Endodermal cell (in vitro differentiated cells): ENCODE results near the gene PCSK2. TPM values are rescaled to one million over a fixed set of nuclear protein-coding genes. Genes with fewer than 3 reads are reported as not detected.
"Not testable (repeated sequence)": the region's sequence is repeated elsewhere in the genome, so short reads cannot be mapped to it uniquely, and the experiment has no call there.

Source experiments
- DNase-seq: peaks from one replicate; pipeline ENCODE4 v3.0.0-alpha.2; 2017
- H3K27ac ChIP-seq: 2 replicates; pipeline ENCODE4 v1.5.1; 2013; ENCODE audit warnings: mild to moderate bottlenecking, low read depth, low read length, moderate library complexity
- H3K27me3 ChIP-seq: 2 replicates; pipeline ENCODE4 v1.6.1; 2013; ENCODE audit warnings: mild to moderate bottlenecking, low read length, moderate library complexity; ENCODE audit not compliant: insufficient read depth, control insufficient read depth, poor library complexity, severe bottlenecking
- H3K36me3 ChIP-seq: 2 replicates; pipeline ENCODE4 v1.7.0; 2013; ENCODE audit warnings: mild to moderate bottlenecking, low read length, moderate library complexity; ENCODE audit not compliant: control insufficient read depth, insufficient read depth
- H3K4me1 ChIP-seq: one replicate; pipeline ENCODE4 v1.7.0; 2013; ENCODE audit warnings: low read length; ENCODE audit not compliant: control insufficient read depth, insufficient read depth
- H3K4me3 ChIP-seq: 2 replicates; pipeline ENCODE4 v1.5.1; 2013; ENCODE audit warnings: mild to moderate bottlenecking, low read length, moderate library complexity
- H3K9ac ChIP-seq: 2 replicates; pipeline ENCODE4 v1.6.1; 2013; ENCODE audit warnings: mild to moderate bottlenecking, low read length, moderate library complexity; ENCODE audit not compliant: poor library complexity, severe bottlenecking; ENCODE audit errors: extremely low read depth
- H3K9me3 ChIP-seq: 2 replicates; pipeline ENCODE4 v1.6.1; 2013; ENCODE audit warnings: mild to moderate bottlenecking, low read length, moderate library complexity; ENCODE audit not compliant: control insufficient read depth
- H3K27ac Mint-ChIP-seq: 2 replicates; pipeline ENCODE4 v1.8.0; 2020; ENCODE audit warnings: mixed read lengths
- H3K27me3 Mint-ChIP-seq: 2 replicates; pipeline ENCODE4 v1.8.0; 2021; ENCODE audit warnings: mild to moderate bottlenecking, mixed read lengths; ENCODE audit not compliant: insufficient read depth
- H3K36me3 Mint-ChIP-seq: 2 replicates; pipeline ENCODE4 v1.8.0; 2020; ENCODE audit warnings: low read depth, mixed read lengths
- H3K4me1 Mint-ChIP-seq: 2 replicates; pipeline ENCODE4 v1.8.0; 2020; ENCODE audit warnings: mixed read lengths
- H3K4me3 Mint-ChIP-seq: 2 replicates; pipeline ENCODE4 v1.8.0; 2020; ENCODE audit warnings: mild to moderate bottlenecking, moderate library complexity, mixed read lengths
- H3K9me3 Mint-ChIP-seq: 2 replicates; pipeline ENCODE4 v1.8.0; 2020; ENCODE audit warnings: mild to moderate bottlenecking, mixed read lengths
- WGBS, 2 experiments: methylation state at CpG; one replicate each; pipeline versions ENCODE4 v1.1.5 to v1.1.7; 2013; ENCODE audit warnings: missing lambda C conversion rate in 2 of 2, mixed read lengths in 1 of 2; ENCODE audit not compliant: insufficient coverage in 1 of 2, insufficient read length in 1 of 2; 5-methylcytosine and 5-hydroxymethylcytosine counted together
- total RNA-seq, 2 donors: library from RNA; stranded (reverse); fragmentation: NEBNext Ultra II Directional in 1 of 2; extraction: Animal tissue kit (Norgen Biotek cat#: 25700) in 1 of 2; gene quantifications; 2 replicates in 1 of 2; 3 replicates in 1 of 2; pipeline ENCODE4 v1.2.1, GENCODE V29; 2021
- TF ChIP-seq, protein P1 (sequence below): fragments of 200-600 bp; sonication (generic); conservative IDR thresholded peaks from 2 replicates; pipeline ENCODE4 v1.5.0; 2021; ENCODE audit warnings: antibody characterized with exemption, mild to moderate bottlenecking

PCSK2 gene
- total RNA-seq, 2 donors from 2014 or later, result 3.0 to 4.8 TPM

DNA sequence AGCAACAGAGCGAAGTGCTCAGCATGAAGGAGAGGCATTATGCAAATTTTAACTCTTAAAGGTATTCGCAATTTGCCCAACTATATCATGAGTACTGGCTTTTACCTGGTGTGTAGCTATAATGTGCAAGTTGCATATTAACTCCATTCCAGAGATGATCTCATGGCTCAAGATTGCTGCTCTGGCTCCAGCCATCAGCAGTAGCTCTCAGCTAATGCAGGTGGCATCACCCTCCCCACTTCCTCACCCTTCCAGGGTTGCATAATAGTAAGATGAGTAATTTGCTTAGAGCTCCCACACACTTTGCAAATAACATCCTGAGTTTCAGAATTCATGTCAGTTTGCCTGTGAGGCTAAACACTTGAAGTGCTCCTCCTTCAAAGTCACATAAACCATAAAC lies 15.9 kb upstream of the PCSK2 start:
- 80 to 97% methylated on average over 1 to 2 of the region's 2 CpGs for WGBS, 2 experiments
- TF ChIP-seq, protein P1, sequence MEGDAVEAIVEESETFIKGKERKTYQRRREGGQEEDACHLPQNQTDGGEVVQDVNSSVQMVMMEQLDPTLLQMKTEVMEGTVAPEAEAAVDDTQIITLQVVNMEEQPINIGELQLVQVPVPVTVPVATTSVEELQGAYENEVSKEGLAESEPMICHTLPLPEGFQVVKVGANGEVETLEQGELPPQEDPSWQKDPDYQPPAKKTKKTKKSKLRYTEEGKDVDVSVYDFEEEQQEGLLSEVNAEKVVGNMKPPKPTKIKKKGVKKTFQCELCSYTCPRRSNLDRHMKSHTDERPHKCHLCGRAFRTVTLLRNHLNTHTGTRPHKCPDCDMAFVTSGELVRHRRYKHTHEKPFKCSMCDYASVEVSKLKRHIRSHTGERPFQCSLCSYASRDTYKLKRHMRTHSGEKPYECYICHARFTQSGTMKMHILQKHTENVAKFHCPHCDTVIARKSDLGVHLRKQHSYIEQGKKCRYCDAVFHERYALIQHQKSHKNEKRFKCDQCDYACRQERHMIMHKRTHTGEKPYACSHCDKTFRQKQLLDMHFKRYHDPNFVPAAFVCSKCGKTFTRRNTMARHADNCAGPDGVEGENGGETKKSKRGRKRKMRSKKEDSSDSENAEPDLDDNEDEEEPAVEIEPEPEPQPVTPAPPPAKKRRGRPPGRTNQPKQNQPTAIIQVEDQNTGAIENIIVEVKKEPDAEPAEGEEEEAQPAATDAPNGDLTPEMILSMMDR, result no peak
- no peaks in the 10 kb centered on the region for H3K9me3 ChIP-seq
- H3K36me3 ChIP-seq, result no peaks in the 10 kb centered on the region
- H3K27me3 ChIP-seq, result no peaks in the 10 kb centered on the region
- no peaks in the 10 kb centered on the region for H3K27me3 Mint-ChIP-seq
- H3K9me3 Mint-ChIP-seq, result no peaks in the 10 kb centered on the region
- no peaks in the 10 kb centered on the region for H3K4me1 ChIP-seq
- H3K36me3 Mint-ChIP-seq, result no peaks in the 10 kb centered on the region
- no peak for DNase-seq
- H3K9ac ChIP-seq, result no peak overlapping the region
- no peaks in the 10 kb centered on the region for H3K4me1 Mint-ChIP-seq
- no peak overlapping the region for H3K27ac Mint-ChIP-seq
- H3K4me3 ChIP-seq, result no peak overlapping the region
- H3K27ac ChIP-seq, result no peak overlapping the region
- no peak overlapping the region for H3K4me3 Mint-ChIP-seq

DNA sequence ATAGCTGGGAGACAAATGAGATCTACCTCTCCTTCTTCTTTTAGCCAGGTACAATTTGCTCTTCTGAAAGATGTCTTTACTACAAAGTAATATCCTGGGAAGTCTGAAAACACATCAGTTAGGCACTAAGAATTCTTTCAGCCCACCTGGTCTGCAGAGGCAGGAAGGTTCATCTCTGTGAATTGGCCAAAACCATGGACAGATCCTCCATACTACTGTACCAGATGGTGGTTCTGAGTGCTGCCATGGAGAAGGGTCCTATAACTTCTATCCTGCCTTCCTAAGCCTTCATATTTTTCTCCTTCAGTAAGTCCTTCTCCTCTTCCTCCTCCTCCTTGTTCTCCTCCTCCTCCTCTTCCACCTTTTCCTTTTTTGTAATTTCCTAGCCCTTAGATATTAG lies 11.7 kb upstream of the PCSK2 start:
- no peaks in the 10 kb centered on the region for H3K4me1 ChIP-seq
- no peaks in the 10 kb centered on the region for H3K9me3 ChIP-seq
- no peaks in the 10 kb centered on the region for H3K27me3 ChIP-seq
- H3K36me3 ChIP-seq, result no peaks in the 10 kb centered on the region
- Mint-ChIP-seq H3K9me3 (no peaks in the 10 kb centered on the region), H3K4me1 (no peaks in the 10 kb centered on the region), H3K27ac (no peak overlapping the region), H3K4me3 (no peak overlapping the region), H3K27me3 (no peaks in the 10 kb centered on the region), H3K36me3 (no peaks in the 10 kb centered on the region)
- TF ChIP-seq, protein P1, result no peak
- H3K4me3 ChIP-seq, result no peak overlapping the region
- H3K27ac ChIP-seq, result no peak overlapping the region
- DNase-seq, result no peak
- H3K9ac ChIP-seq, result no peak overlapping the region

DNA sequence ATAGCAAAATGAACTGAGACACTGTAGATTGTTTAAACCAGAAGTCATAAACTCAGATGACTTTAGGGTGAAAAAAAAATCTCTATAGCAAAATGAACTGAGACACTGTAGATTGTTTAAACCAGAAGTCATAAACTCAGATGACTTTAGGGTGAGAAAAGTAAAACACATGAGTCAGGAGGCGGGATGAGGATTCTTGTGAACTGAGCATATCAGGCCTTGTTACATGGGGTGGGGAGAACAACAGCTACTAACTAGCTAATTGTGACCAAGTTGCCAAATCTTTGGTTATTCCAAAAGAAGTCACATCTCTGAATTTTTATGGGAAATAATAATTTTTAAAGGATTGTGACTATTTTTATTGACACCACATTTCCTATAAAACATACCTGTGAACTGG lies 7.0 kb upstream of the PCSK2 start:
- H3K9ac ChIP-seq, H3K9me3 Mint-ChIP-seq, H3K9me3 ChIP-seq, H3K27ac ChIP-seq, DNase-seq, H3K4me1 Mint-ChIP-seq, H3K4me1 ChIP-seq, H3K4me3 ChIP-seq, H3K27me3 ChIP-seq, H3K36me3 Mint-ChIP-seq, H3K27ac Mint-ChIP-seq, H3K4me3 Mint-ChIP-seq, H3K36me3 ChIP-seq: not testable (repeated sequence)
- 92 to 100% methylated on average over 1 of the region's 1 CpG for WGBS, 2 experiments
- peaks cover 32% of the 10 kb centered on the region for H3K27me3 Mint-ChIP-seq

DNA sequence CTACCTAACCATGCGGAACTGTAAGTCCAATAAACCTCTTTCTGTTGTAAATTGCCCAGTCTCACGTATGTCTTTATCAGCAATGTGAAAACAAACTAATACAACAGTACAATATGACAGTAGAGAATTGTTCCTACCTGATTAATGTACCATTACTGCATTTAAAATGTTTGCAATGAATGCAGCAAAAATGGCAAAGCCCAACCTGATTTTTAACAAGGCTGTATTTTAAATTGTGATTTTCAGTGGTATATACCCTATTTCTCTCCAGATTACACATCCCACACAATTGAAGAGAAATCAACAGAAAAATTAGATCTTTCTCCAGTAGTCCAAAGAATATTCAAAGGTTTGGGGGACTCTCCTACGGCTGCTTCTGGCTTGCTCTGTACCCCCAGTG lies 3.3 kb upstream of the PCSK2 start:
- Histone ChIP-seq H3K27ac (no peak overlapping the region), H3K4me3 (no peak overlapping the region), H3K9ac (no peak overlapping the region), H3K4me1 (peaks cover under 1% of the 10 kb centered on the region), H3K36me3 (no peaks in the 10 kb centered on the region), H3K27me3 (peaks cover 37% of the 10 kb centered on the region), H3K9me3 (no peaks in the 10 kb centered on the region)
- TF ChIP-seq, protein P1, result no peak
- Mint-ChIP-seq H3K9me3 (no peaks in the 10 kb centered on the region), H3K36me3 (no peaks in the 10 kb centered on the region), H3K27ac (no peak overlapping the region), H3K4me3 (no peak overlapping the region), H3K4me1 (peaks cover 20% of the 10 kb centered on the region), H3K27me3 (peaks cover 66% of the 10 kb centered on the region)
- no peak for DNase-seq
- 93 to 100% methylated on average over 3 of the region's 3 CpGs for WGBS, 2 experiments
